Measurements from ENCODE around the gene BRD4.

The BRD4 gene

DNA sequence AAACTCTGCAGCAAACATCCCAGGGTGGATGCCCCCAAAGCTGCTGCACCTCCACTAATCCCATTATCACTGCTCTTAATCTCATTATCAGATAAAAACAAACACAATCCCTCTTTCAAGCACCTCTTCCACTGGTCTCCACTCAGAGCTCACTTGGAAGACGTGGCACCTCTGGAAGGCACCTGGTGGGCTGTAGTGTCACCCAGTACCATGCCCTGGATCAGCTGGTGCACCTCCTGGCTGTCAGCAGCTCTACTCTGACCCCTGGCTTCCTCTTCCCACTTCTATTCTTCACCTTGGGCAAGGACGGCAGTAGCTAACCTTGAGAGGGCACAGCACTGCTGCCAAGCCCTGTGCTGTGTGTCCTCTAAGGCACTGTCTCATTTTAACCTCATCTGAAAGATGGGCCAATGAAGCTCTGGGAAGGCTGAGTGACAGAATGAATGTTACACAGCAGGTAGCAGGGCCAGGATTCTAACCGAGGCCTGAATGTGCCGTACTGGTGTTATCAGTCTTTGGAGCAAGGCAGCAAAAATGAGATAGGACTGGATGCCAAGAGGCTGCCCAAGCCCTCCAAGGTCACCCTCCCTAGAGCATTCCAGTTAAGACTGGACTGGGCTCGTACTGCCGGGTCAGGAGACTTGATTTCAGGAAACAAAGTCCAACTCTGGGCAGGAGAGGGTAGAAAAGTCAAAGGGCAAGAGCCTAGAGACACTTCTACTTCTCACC is 7.4 kb downstream of the BRD4 start:
- Histone ChIP-seq H3K9me3 (ENCODE audit: insufficient read depth, low read depth, low read length) (no peaks in the 10 kb centered on the region), H3K9ac (ENCODE audit: low read depth, low read length) (no peak overlapping the region), H3K27ac (ENCODE audit: low read length) (no peak overlapping the region), H3K27me3 (ENCODE audit: insufficient read depth, low read length) (no peaks in the 10 kb centered on the region), H3K4me3 (ENCODE audit: low read length) (no peak overlapping the region), H3K36me3 (ENCODE audit: insufficient read depth, low read depth, low read length) (no peaks in the 10 kb centered on the region), H3K4me1 (ENCODE audit: insufficient read depth, low read length) (peaks cover 28% of the 10 kb centered on the region)

- Histone ChIP-seq H3K4me3 (ENCODE audit: low read length) (no peak overlapping the region), H3K27me3 (ENCODE audit: insufficient read depth, low read length) (no peaks in the 10 kb centered on the region), H3K36me3 (ENCODE audit: insufficient read depth, low read depth, low read length) (no peaks in the 10 kb centered on the region), H3K4me1 (ENCODE audit: insufficient read depth, low read length) (peaks cover 24% of the 10 kb centered on the region), H3K27ac (ENCODE audit: low read length) (no peak overlapping the region), H3K9ac (ENCODE audit: low read depth, low read length) (no peak overlapping the region), H3K9me3 (ENCODE audit: insufficient read depth, low read depth, low read length) (no peaks in the 10 kb centered on the region)
Observed at GRCh38 chr19:15323496-15324235, 8.7 kb downstream of the BRD4 start.

DNA sequence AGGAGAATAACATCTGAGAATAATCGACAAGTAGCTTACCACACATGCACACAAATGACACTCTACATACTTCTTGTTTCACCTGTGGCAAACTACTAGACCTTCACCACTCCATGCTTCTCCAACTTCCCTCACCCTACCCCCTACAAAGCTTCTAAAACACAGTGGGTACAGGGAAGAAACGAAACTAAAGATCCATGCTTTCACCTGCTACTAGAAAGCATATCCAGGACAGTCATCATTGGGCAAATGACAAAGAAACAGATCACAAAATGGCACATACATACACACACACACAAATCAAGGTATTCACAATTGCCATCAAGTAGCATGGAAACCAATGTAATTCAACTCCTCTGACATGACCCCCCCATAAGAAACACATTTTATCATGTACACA is 10.6 kb downstream of the BRD4 start:
- Histone ChIP-seq H3K27me3 (ENCODE audit: insufficient read depth, low read length) (no peaks in the 10 kb centered on the region), H3K36me3 (ENCODE audit: insufficient read depth, low read depth, low read length) (no peaks in the 10 kb centered on the region), H3K9me3 (ENCODE audit: insufficient read depth, low read depth, low read length) (no peaks in the 10 kb centered on the region), H3K4me3 (ENCODE audit: low read length) (no peak overlapping the region), H3K9ac (ENCODE audit: low read depth, low read length) (no peak overlapping the region), H3K4me1 (ENCODE audit: insufficient read depth, low read length) (peaks cover 40% of the 10 kb centered on the region), H3K27ac (ENCODE audit: low read length) (no peak overlapping the region)

- H3K27ac ChIP-seq (ENCODE audit: low read length), result no peak overlapping the region
- H3K4me1 ChIP-seq (ENCODE audit: insufficient read depth, low read length), result peaks cover 38% of the 10 kb centered on the region
- no peaks in the 10 kb centered on the region for H3K27me3 ChIP-seq (ENCODE audit: insufficient read depth, low read length)
- no peak overlapping the region for H3K4me3 ChIP-seq (ENCODE audit: low read length)
- no peak overlapping the region for H3K9ac ChIP-seq (ENCODE audit: low read depth, low read length)
- no peaks in the 10 kb centered on the region for H3K9me3 ChIP-seq (ENCODE audit: insufficient read depth, low read depth, low read length)
- H3K36me3 ChIP-seq (ENCODE audit: insufficient read depth, low read depth, low read length), result no peaks in the 10 kb centered on the region
Observed at GRCh38 chr19:15320116-15320515, 12.2 kb downstream of the BRD4 start.

- Histone ChIP-seq H3K9me3 (ENCODE audit: insufficient read depth, low read depth, low read length) (no peaks in the 10 kb centered on the region), H3K4me1 (ENCODE audit: insufficient read depth, low read length) (peaks cover 25% of the 10 kb centered on the region), H3K36me3 (ENCODE audit: insufficient read depth, low read depth, low read length) (no peaks in the 10 kb centered on the region), H3K4me3 (ENCODE audit: low read length) (no peak overlapping the region), H3K27ac (ENCODE audit: low read length) (no peak overlapping the region), H3K9ac (ENCODE audit: low read depth, low read length) (no peak overlapping the region), H3K27me3 (ENCODE audit: insufficient read depth, low read length) (no peaks in the 10 kb centered on the region)
Observed at GRCh38 chr19:15318241-15318691, 14.1 kb downstream of the BRD4 start.

DNA sequence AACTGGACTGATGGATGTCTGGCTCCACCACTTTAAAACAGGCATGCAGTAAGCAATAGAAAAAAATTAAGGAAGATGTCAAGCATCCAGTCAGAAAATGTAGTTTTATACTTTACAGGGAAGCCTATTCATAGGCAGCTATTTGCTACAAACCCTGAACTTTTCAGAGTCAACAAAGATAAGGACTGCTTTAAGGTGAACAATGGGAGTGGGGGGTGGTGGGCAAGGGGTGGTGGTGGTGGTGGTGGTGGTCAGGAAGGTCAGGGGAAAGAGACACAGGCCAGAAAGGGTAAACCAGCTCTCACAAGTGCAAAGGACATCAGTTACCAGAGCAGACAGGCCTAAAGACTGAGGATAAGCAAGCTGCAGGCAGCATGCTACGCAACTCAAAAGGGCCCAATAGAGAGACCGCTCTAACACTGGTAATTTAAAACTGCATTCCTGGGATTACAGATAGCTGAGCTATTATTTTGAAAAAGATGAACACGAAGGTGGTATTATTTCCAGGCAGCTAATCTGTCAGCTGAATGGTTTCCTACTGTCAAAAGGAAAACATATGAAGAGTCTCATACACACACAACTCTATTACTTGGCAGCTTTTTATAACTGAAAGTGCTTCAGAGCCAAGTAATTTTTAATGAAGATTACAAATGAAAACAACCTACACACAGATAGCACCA is 14.8 kb downstream of the BRD4 start:
- peaks cover 25% of the 10 kb centered on the region for H3K4me1 ChIP-seq (ENCODE audit: insufficient read depth, low read length)
- 0 out of 2 replicates have a peak overlapping the region, but pooled peaks have one; percentile 23 for H3K4me3 ChIP-seq (ENCODE audit: low read length)
- no peaks in the 10 kb centered on the region for H3K27me3 ChIP-seq (ENCODE audit: insufficient read depth, low read length)
- H3K36me3 ChIP-seq (ENCODE audit: insufficient read depth, low read depth, low read length), result no peaks in the 10 kb centered on the region
- H3K27ac ChIP-seq (ENCODE audit: low read length), result no peak overlapping the region
- H3K9ac ChIP-seq (ENCODE audit: low read depth, low read length), result no peak overlapping the region
- no peaks in the 10 kb centered on the region for H3K9me3 ChIP-seq (ENCODE audit: insufficient read depth, low read depth, low read length)

- Histone ChIP-seq H3K27me3 (ENCODE audit: insufficient read depth, low read length) (no peaks in the 10 kb centered on the region), H3K4me3 (ENCODE audit: low read length) (no peak overlapping the region), H3K9ac (ENCODE audit: low read depth, low read length) (no peak overlapping the region), H3K27ac (ENCODE audit: low read length) (no peak overlapping the region), H3K9me3 (ENCODE audit: insufficient read depth, low read depth, low read length) (no peaks in the 10 kb centered on the region), H3K36me3 (ENCODE audit: insufficient read depth, low read depth, low read length) (no peaks in the 10 kb centered on the region), H3K4me1 (ENCODE audit: insufficient read depth, low read length) (peaks cover 25% of the 10 kb centered on the region)
Observed at GRCh38 chr19:15316498-15316897, 15.8 kb downstream of the BRD4 start.

GRCh38 chr19:15315101-15315500 is 17.2 kb downstream of the BRD4 start:
- H3K4me1 ChIP-seq (ENCODE audit: insufficient read depth, low read length), result peaks cover 25% of the 10 kb centered on the region
- H3K36me3 ChIP-seq (ENCODE audit: insufficient read depth, low read depth, low read length), result no peaks in the 10 kb centered on the region
- no peak overlapping the region for H3K27ac ChIP-seq (ENCODE audit: low read length)

GRCh38 chr19:15313649-15314279 is 18.6 kb downstream of the BRD4 start:
- Histone ChIP-seq H3K27ac (ENCODE audit: low read length) (no peak overlapping the region), H3K4me1 (ENCODE audit: insufficient read depth, low read length) (peaks cover 25% of the 10 kb centered on the region), H3K9me3 (ENCODE audit: insufficient read depth, low read depth, low read length) (no peaks in the 10 kb centered on the region), H3K4me3 (ENCODE audit: low read length) (no peak overlapping the region), H3K27me3 (ENCODE audit: insufficient read depth, low read length) (no peaks in the 10 kb centered on the region), H3K9ac (ENCODE audit: low read depth, low read length) (no peak overlapping the region), H3K36me3 (ENCODE audit: insufficient read depth, low read depth, low read length) (no peaks in the 10 kb centered on the region)

More at GRCh38 chr19:15315101-15315500, 17.2 kb downstream of the BRD4 start:
- Histone ChIP-seq H3K9me3 (ENCODE audit: insufficient read depth, low read depth, low read length) (no peaks in the 10 kb centered on the region), H3K9ac (ENCODE audit: low read depth, low read length) (no peak overlapping the region), H3K27me3 (ENCODE audit: insufficient read depth, low read length) (no peaks in the 10 kb centered on the region), H3K4me3 (ENCODE audit: low read length) (no peak overlapping the region)

DNA sequence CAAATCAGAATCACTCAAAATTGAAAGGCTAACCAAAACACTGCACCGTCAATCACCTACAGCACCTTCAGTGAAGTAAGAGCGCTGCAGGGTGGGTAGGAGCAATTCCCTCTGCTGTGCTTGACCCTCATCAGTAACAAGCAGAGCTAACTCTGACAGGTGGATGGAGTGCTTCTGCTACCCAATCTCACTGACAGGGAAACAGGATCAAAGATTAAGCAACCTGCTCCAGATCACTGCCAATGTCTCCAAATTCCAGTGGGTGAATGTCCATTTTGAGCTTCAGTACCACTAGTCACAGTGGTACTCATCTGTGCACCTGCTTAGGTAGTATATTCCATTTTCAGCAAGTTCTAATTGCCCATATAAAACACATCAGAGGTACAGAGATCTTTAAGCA is 25.2 kb downstream of the BRD4 start:
- Histone ChIP-seq H3K4me1 (ENCODE audit: insufficient read depth, low read length) (no peaks in the 10 kb centered on the region), H3K4me3 (ENCODE audit: low read length) (no peak overlapping the region), H3K27me3 (ENCODE audit: insufficient read depth, low read length) (no peaks in the 10 kb centered on the region), H3K9ac (ENCODE audit: low read depth, low read length) (no peak overlapping the region), H3K27ac (ENCODE audit: low read length) (no peak overlapping the region), H3K36me3 (ENCODE audit: insufficient read depth, low read depth, low read length) (no peaks in the 10 kb centered on the region), H3K9me3 (ENCODE audit: insufficient read depth, low read depth, low read length) (no peaks in the 10 kb centered on the region)

DNA sequence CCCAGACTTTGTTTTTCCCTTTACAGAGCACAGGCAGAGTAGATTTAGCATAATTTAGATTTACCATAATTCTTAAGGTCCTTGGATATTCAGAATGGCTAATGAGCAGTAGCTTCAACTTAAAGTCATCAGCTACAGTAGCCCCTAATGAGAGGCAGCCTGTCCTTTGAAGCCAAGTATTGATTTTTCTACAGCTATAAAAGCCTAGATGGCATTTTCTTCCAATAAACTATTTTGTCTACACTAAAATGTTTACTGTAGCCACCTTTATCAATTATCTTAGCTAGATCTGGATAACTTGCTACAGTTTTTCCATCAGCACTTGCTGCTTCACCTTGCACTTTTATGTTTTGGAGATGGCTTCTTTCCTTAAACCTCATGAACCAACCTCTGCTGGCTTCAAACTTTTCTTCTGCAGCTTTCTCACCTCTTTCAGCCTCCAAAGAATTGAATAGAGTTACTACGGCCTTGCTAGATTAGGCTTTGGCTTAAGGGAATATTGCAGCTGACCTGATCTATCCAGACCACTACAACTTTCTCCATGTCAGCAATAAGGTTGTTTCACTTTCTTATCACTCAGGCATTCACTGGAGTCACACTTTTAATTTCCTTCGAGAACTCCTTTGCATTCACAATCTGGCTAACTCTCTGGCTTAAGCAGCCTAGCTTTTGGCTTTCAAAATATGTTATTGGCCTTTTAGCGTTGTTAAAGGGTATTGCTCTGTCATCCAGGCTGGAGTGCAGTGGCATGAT is 26.6 kb downstream of the BRD4 start:
- Histone ChIP-seq H3K36me3 (ENCODE audit: insufficient read depth, low read depth, low read length) (no peaks in the 10 kb centered on the region), H3K9me3 (ENCODE audit: insufficient read depth, low read depth, low read length) (no peaks in the 10 kb centered on the region), H3K27me3 (ENCODE audit: insufficient read depth, low read length) (no peaks in the 10 kb centered on the region), H3K9ac (ENCODE audit: low read depth, low read length) (no peak overlapping the region), H3K4me3 (ENCODE audit: low read length) (no peak overlapping the region), H3K27ac (ENCODE audit: low read length) (no peak overlapping the region), H3K4me1 (ENCODE audit: insufficient read depth, low read length) (peaks cover under 1% of the 10 kb centered on the region; the same call in 1 of the 2 replicates)

Measured in iPS-20b (cell line).